ENCODE results near the gene PCOLCE2. TPM values are rescaled to one million over a fixed set of nuclear protein-coding genes. Genes with fewer than 3 reads are reported as not detected.

Gene PCOLCE2
- total and polyA plus RNA-seq, 2 of the 8 experiments (the other 6 are each of a cell fraction or from before 2014, with no cell fraction given), result 11.1 to 12.6 TPM

DNA sequence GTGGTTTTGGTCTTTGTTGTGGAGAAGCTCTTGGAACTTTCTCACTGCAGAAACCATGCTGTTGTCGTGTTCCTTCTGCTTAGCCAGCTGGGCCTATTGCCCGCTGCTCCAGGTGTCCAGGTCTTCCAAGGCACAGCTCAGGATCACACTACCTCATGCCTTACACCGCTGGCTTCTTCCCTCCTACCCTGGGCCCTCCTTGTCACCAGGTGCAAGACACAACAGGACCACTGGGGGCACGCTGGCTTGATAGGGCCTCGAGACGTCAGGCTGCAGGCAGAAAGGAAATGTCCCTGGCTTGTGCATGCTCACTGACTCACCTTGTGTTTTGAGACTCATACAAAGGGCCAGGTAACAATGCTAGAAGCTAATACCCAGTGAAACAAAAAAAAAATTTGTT is 42.3 kb upstream of the PCOLCE2 start (continued):
- TF ChIP-seq NANOG (IDR thresholded peaks at IDR 0.05; ENCODE audit: insufficient read depth, low read depth, low read length, poor library complexity, severe bottlenecking) (no peak), FOSL1 (IDR thresholded peaks at IDR 0.05; ENCODE audit: insufficient read depth, low read depth, low read length) (no peak), TAF7 (optimal IDR thresholded peaks at IDR 0.05; ENCODE audit: borderline replicate concordance, low read depth, low read length) (no peak), CHD2 (IDR thresholded peaks at IDR 0.05; ENCODE audit: low read length) (no peak), EP300 (IDR thresholded peaks at IDR 0.05; ENCODE audit: borderline replicate concordance in 1 of 2, low read depth in 2 of 2, low read length in 2 of 2) (no peak), SP1 (IDR thresholded peaks at IDR 0.05; ENCODE audit: low read depth, low read length) (no peak), SP2 (IDR thresholded peaks at IDR 0.05; ENCODE audit: low read length) (no peak), BRCA1 (IDR thresholded peaks at IDR 0.05; ENCODE audit: low read depth, low read length) (no peak), KDM5A (IDR thresholded peaks at IDR 0.05; ENCODE audit: low read length) (no peak), CBX5 (IDR thresholded peaks at IDR 0.05; ENCODE audit: low read depth, low read length) (no peak), CBX8 (IDR thresholded peaks at IDR 0.05; ENCODE audit: borderline replicate concordance, low read depth, low read length) (no peak)
- TF ChIP-seq, protein P1, sequence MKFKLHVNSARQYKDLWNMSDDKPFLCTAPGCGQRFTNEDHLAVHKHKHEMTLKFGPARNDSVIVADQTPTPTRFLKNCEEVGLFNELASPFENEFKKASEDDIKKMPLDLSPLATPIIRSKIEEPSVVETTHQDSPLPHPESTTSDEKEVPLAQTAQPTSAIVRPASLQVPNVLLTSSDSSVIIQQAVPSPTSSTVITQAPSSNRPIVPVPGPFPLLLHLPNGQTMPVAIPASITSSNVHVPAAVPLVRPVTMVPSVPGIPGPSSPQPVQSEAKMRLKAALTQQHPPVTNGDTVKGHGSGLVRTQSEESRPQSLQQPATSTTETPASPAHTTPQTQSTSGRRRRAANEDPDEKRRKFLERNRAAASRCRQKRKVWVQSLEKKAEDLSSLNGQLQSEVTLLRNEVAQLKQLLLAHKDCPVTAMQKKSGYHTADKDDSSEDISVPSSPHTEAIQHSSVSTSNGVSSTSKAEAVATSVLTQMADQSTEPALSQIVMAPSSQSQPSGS (IDR thresholded peaks at IDR 0.05; ENCODE audit: low read length), result no peak
- TF ChIP-seq, protein P2, sequence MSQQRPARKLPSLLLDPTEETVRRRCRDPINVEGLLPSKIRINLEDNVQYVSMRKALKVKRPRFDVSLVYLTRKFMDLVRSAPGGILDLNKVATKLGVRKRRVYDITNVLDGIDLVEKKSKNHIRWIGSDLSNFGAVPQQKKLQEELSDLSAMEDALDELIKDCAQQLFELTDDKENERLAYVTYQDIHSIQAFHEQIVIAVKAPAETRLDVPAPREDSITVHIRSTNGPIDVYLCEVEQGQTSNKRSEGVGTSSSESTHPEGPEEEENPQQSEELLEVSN (IDR thresholded peaks at IDR 0.05), result peak; percentile 88
- TF ChIP-seq, protein P3, sequence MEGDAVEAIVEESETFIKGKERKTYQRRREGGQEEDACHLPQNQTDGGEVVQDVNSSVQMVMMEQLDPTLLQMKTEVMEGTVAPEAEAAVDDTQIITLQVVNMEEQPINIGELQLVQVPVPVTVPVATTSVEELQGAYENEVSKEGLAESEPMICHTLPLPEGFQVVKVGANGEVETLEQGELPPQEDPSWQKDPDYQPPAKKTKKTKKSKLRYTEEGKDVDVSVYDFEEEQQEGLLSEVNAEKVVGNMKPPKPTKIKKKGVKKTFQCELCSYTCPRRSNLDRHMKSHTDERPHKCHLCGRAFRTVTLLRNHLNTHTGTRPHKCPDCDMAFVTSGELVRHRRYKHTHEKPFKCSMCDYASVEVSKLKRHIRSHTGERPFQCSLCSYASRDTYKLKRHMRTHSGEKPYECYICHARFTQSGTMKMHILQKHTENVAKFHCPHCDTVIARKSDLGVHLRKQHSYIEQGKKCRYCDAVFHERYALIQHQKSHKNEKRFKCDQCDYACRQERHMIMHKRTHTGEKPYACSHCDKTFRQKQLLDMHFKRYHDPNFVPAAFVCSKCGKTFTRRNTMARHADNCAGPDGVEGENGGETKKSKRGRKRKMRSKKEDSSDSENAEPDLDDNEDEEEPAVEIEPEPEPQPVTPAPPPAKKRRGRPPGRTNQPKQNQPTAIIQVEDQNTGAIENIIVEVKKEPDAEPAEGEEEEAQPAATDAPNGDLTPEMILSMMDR (IDR thresholded peaks at IDR 0.05; ENCODE audit: control extremely low read depth in 1 of 3, insufficient read depth in 1 of 3, low read depth in 1 of 3, low read length in 3 of 3), result peak; percentile 52 to 65 (median 62)
- TF ChIP-seq, protein P4, sequence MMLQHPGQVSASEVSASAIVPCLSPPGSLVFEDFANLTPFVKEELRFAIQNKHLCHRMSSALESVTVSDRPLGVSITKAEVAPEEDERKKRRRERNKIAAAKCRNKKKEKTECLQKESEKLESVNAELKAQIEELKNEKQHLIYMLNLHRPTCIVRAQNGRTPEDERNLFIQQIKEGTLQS (IDR thresholded peaks at IDR 0.05; ENCODE audit: insufficient read depth, low read depth, low read length), result no peak

All from H1 (cell line).